OCI-LY7 (cell line): ENCODE results near the gene ACOX1. TPM values are rescaled to one million over a fixed set of nuclear protein-coding genes. Genes with fewer than 3 reads are reported as not detected.

ENCODE experiments used
- BruUV-seq: library from RNA; stranded (reverse); fragments of 400-500 nt; replicated peaks from 2 replicates; lab custom pipeline; 2021; lab: Mats Ljungman, UMichigan
- CTCF ChIA-PET: fragments of 300-600 bp; sonication (Branson Sonifier 250); formaldehyde crosslinking; loops from one replicate; lab custom pipeline; 2022; ENCODE audit warnings: antibody characterized with exemption; ENCODE audit not compliant: unreplicated experiment; lab: Charles Lee
- POLR2A ChIA-PET: fragments of 300-600 bp; sonication (Branson Sonifier 250); formaldehyde crosslinking; loops from one replicate; lab custom pipeline; 2022; ENCODE audit warnings: antibody characterized with exemption; lab: Charles Lee
- DNase-seq: peaks from one replicate; pipeline ENCODE4 v3.0.0-alpha.2; 2015; ENCODE audit warnings: low spot score
- H2AFZ ChIP-seq: fragments of 200-600 bp; sonication (generic), shearing (Covaris generic); 2 replicates; pipeline ENCODE4 v1.6.1; 2014; ENCODE audit warnings: mild to moderate bottlenecking, antibody characterized with exemption, low read length, moderate library complexity
- H3K27ac ChIP-seq: fragments of 200-600 bp; sonication (generic); 2 replicates; pipeline ENCODE4 v1.5.1; 2014; ENCODE audit warnings: mixed run types, low read depth, mild to moderate bottlenecking, moderate library complexity, low read length, inconsistent platforms; ENCODE audit not compliant: poor library complexity, severe bottlenecking
- H3K36me3 ChIP-seq: fragments of 200-600 bp; sonication (generic); 2 replicates; pipeline ENCODE4 v1.6.1; 2014; ENCODE audit warnings: mild to moderate bottlenecking, antibody characterized with exemption, low read length, moderate library complexity, mixed read lengths; ENCODE audit not compliant: insufficient read depth
- H3K4me1 ChIP-seq: fragments of 200-600 bp; sonication (generic); 2 replicates; pipeline ENCODE4 v1.5.1; 2014; ENCODE audit warnings: mild to moderate bottlenecking, low read length; ENCODE audit not compliant: insufficient read depth, poor library complexity, severe bottlenecking
- H3K4me2 ChIP-seq: fragments of 200-600 bp; sonication (generic); 2 replicates; pipeline ENCODE4 v1.6.1; 2014; ENCODE audit warnings: mild to moderate bottlenecking, low read length
- H3K4me3 ChIP-seq: fragments of 200-600 bp; sonication (generic); 2 replicates; pipeline ENCODE4 v1.5.1; 2014; ENCODE audit warnings: mild to moderate bottlenecking, low read depth, low read length; ENCODE audit not compliant: poor library complexity, severe bottlenecking
- H3K79me2 ChIP-seq: fragments of 200-600 bp; sonication (generic); 2 replicates; pipeline ENCODE4 v1.6.1; 2016; ENCODE audit warnings: low read depth, mild to moderate bottlenecking, low read length, moderate library complexity, mixed read lengths; ENCODE audit not compliant: insufficient read depth
- H3K9me2 ChIP-seq: fragments of 200-600 bp; sonication (generic); 2 replicates; pipeline ENCODE4 v1.6.1; 2016; ENCODE audit warnings: mild to moderate bottlenecking, low read length, mixed read lengths; ENCODE audit not compliant: insufficient read depth
- H3K9me3 ChIP-seq: fragments of 200-600 bp; sonication (generic); 2 replicates; pipeline ENCODE4 v1.6.1; 2014; ENCODE audit warnings: mild to moderate bottlenecking, mixed run types, low read length, mixed read lengths
- H4K20me1 ChIP-seq: fragments of 200-600 bp; sonication (generic); 2 replicates; pipeline ENCODE4 v1.6.1; 2014; ENCODE audit warnings: mild to moderate bottlenecking, antibody characterized with exemption, low read length, moderate library complexity, mixed read lengths; ENCODE audit not compliant: insufficient read depth
- CTCF ChIP-seq: fragments of 200-600 bp; sonication (generic); conservative IDR thresholded peaks from 2 replicates; pipeline ENCODE4 v1.5.1; 2014; ENCODE audit warnings: mild to moderate bottlenecking, antibody characterized with exemption, low read length, moderate library complexity, mixed read lengths
- EZH2phosphoT487 ChIP-seq: fragments of 200-600 bp; sonication (generic); IDR thresholded peaks from 2 replicates; pipeline ENCODE4 v1.6.1; 2018; ENCODE audit warnings: low read depth, borderline replicate concordance, mild to moderate bottlenecking, mixed run types, antibody characterized with exemption, low read length, moderate library complexity, mixed read lengths
- intact Hi-C: fragments of 100-400 bp; cut with micrococcal nuclease; formaldehyde crosslinking; loops from one replicate; pipeline ENCODE4 v1.10.0; 2022; ENCODE audit not compliant: unreplicated experiment
- total RNA-seq, 2 experiments: library from RNA; depleted of rRNA in 1 of 2; stranded (reverse); fragments of >200 nt in 1 of 2; shearing (Covaris generic) in 1 of 2; gene quantifications; 2 replicates each; pipeline ENCODE4 v1.2.3, GENCODE V29; 2014 to 2022

The ACOX1 gene
- total RNA-seq, 2 experiments from 2014 or later, result 22.6 to 34.6 TPM

GRCh38 chr17:76023900-76024237 lies 44.9 kb upstream of the ACOX1 start:
- ChIA-PET CTCF (interaction anchor here (0.7 kb wide), 1 partner anchor 361 kb away, joined by 3 read pairs; the partner anchor contains the start of gene SPHK1), POLR2A (no interaction called here)
- H3K79me2 ChIP-seq, result no peaks in the 10 kb centered on the region
- no peak overlapping the region for H3K4me2 ChIP-seq
- H2AFZ ChIP-seq, result no peak overlapping the region
- no peak overlapping the region for H3K27ac ChIP-seq
- no peak overlapping the region for H3K4me3 ChIP-seq
- no peaks in the 10 kb centered on the region for H3K9me2 ChIP-seq
- no peak for DNase-seq
- TF ChIP-seq EZH2phosphoT487, result no peak
- TF ChIP-seq CTCF, result no peak
- peaks cover 37% of the 10 kb centered on the region for H3K4me1 ChIP-seq
- no peaks in the 10 kb centered on the region for H3K36me3 ChIP-seq
- no TSS peak for BruUV-seq
- H3K9me3 ChIP-seq, result no peaks in the 10 kb centered on the region
- H4K20me1 ChIP-seq, result no peaks in the 10 kb centered on the region
- intact Hi-C loops, result no loop called here

GRCh38 chr17:76022973-76023899 lies 44.3 kb upstream of the ACOX1 start:
- Histone ChIP-seq H3K4me3 (no peak overlapping the region), H4K20me1 (no peaks in the 10 kb centered on the region), H3K4me2 (no peak overlapping the region), H3K9me2 (no peaks in the 10 kb centered on the region), H3K4me1 (peaks cover 31% of the 10 kb centered on the region), H3K9me3 (no peaks in the 10 kb centered on the region), H3K27ac (no peak overlapping the region), H2AFZ (no peak overlapping the region), H3K79me2 (no peaks in the 10 kb centered on the region), H3K36me3 (no peaks in the 10 kb centered on the region)
- POLR2A ChIA-PET, result no interaction called here
- CTCF ChIA-PET, result no interaction called here
- TF ChIP-seq EZH2phosphoT487 (no peak), CTCF (no peak)
- BruUV-seq, result no TSS peak
- no peak for DNase-seq
- intact Hi-C loops, result no loop called here

GRCh38 chr17:76022285-76022684 lies 43.3 kb upstream of the ACOX1 start:
- no peaks in the 10 kb centered on the region for H4K20me1 ChIP-seq
- H3K36me3 ChIP-seq, result no peaks in the 10 kb centered on the region
- no TSS peak for BruUV-seq
- TF ChIP-seq CTCF (no peak), EZH2phosphoT487 (no peak)
- no peaks in the 10 kb centered on the region for H3K9me2 ChIP-seq
- intact Hi-C loops, result no loop called here
- peaks cover 31% of the 10 kb centered on the region for H3K4me1 ChIP-seq
- no peak overlapping the region for H2AFZ ChIP-seq
- no peak for DNase-seq
- H3K79me2 ChIP-seq, result no peaks in the 10 kb centered on the region
- no peak overlapping the region for H3K4me3 ChIP-seq
- CTCF ChIA-PET, result no interaction called here
- H3K4me2 ChIP-seq, result no peak overlapping the region
- POLR2A ChIA-PET, result interaction anchor here (0.6 kb wide), 1 partner anchor 107 kb away, joined by 4 read pairs; no protein-coding TSS in a partner anchor
- no peaks in the 10 kb centered on the region for H3K9me3 ChIP-seq
- no peak overlapping the region for H3K27ac ChIP-seq
